ENCODE results near the gene CCDC187. TPM values are rescaled to one million over a fixed set of nuclear protein-coding genes. Genes with fewer than 3 reads are reported as not detected.
"Not testable (repeated sequence)": the region's sequence is repeated elsewhere in the genome, so short reads cannot be mapped to it uniquely, and the experiment has no call there.

CCDC187 gene
- total RNA-seq, 1 experiment from 2014 or later = not detected

GRCh38 chr9:136239983-136240330, 63.9 kb downstream of the CCDC187 start:
- DNase-seq (ENCODE audit: low spot score) = no peak

- DNase-seq (ENCODE audit: low spot score) = no peak
Observed at GRCh38 chr9:136239135-136239982, 64.5 kb downstream of the CCDC187 start.

- no peak for DNase-seq (ENCODE audit: low spot score)
Observed at GRCh38 chr9:136238342-136238732, 65.6 kb downstream of the CCDC187 start.

GRCh38 chr9:136237486-136238341, 66.2 kb downstream of the CCDC187 start:
- no peak for DNase-seq (ENCODE audit: low spot score)

- DNase-seq (ENCODE audit: low spot score) = not testable (repeated sequence)
Observed at GRCh38 chr9:136236471-136237410, 67.2 kb downstream of the CCDC187 start.

GRCh38 chr9:136235709-136236455, 68.0 kb downstream of the CCDC187 start:
- DNase-seq (ENCODE audit: low spot score) = no peak

- no peak for DNase-seq (ENCODE audit: low spot score)
Observed at GRCh38 chr9:136235171-136235570, 68.7 kb downstream of the CCDC187 start.

- DNase-seq (ENCODE audit: low spot score) = no peak
Observed at GRCh38 chr9:136234597-136234996, 69.3 kb downstream of the CCDC187 start.

- no peak for DNase-seq (ENCODE audit: low spot score)
Observed at GRCh38 chr9:136233868-136234267, 70.0 kb downstream of the CCDC187 start.

- DNase-seq (ENCODE audit: low spot score) = no peak
Observed at GRCh38 chr9:136233411-136233810, 70.5 kb downstream of the CCDC187 start.

- no peak for DNase-seq (ENCODE audit: low spot score)
Observed at GRCh38 chr9:136232969-136233368, 70.9 kb downstream of the CCDC187 start.

- no peak for DNase-seq (ENCODE audit: low spot score)
Observed at GRCh38 chr9:136231478-136232297, 72.2 kb downstream of the CCDC187 start.

- DNase-seq (ENCODE audit: low spot score) = no peak
Observed at GRCh38 chr9:136230773-136231172, 73.1 kb downstream of the CCDC187 start.

- DNase-seq (ENCODE audit: low spot score) = no peak
Observed at GRCh38 chr9:136230365-136230764, 73.5 kb downstream of the CCDC187 start.

GRCh38 chr9:136229096-136230065, 74.5 kb downstream of the CCDC187 start:
- no peak for DNase-seq (ENCODE audit: low spot score)

GRCh38 chr9:136228107-136228875, 75.6 kb downstream of the CCDC187 start:
- peak; percentile 54 for DNase-seq (ENCODE audit: low spot score)

- no peak for DNase-seq (ENCODE audit: low spot score)
Observed at GRCh38 chr9:136226680-136227407, 77.0 kb downstream of the CCDC187 start.

Data from H4 (cell line).